Measurements from ENCODE around the gene ALDH1A1.

DNA sequence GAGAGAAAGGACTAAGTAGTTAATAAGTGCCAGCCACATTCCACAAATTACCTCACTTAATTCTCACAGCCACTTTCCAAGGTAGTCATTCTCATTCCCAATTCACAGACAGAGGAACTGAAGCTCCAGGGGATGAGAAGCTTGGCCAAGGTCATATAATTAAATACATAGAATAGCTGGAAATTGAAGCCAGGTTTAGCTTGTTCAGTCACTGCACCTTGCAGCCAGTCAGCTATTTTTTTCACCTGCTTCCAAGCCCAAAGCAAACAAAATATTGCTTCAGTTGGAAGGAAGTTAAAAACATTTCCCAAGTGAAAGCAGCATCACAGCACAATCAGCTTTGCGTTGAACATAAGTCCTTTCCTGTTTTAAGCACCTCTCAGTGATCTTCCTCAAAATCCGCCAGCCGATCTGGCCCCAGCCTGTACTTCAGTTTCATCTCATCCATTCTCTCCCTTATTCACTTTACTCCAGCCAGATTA is 4.8 kb downstream of the ALDH1A1 start:
- TF ChIP-seq, protein P1, sequence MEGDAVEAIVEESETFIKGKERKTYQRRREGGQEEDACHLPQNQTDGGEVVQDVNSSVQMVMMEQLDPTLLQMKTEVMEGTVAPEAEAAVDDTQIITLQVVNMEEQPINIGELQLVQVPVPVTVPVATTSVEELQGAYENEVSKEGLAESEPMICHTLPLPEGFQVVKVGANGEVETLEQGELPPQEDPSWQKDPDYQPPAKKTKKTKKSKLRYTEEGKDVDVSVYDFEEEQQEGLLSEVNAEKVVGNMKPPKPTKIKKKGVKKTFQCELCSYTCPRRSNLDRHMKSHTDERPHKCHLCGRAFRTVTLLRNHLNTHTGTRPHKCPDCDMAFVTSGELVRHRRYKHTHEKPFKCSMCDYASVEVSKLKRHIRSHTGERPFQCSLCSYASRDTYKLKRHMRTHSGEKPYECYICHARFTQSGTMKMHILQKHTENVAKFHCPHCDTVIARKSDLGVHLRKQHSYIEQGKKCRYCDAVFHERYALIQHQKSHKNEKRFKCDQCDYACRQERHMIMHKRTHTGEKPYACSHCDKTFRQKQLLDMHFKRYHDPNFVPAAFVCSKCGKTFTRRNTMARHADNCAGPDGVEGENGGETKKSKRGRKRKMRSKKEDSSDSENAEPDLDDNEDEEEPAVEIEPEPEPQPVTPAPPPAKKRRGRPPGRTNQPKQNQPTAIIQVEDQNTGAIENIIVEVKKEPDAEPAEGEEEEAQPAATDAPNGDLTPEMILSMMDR (IDR thresholded peaks at IDR 0.05), result no peak
- TF ChIP-seq POLR2A (IDR thresholded peaks at IDR 0.05), result no peak

Measured in esophagus squamous epithelium (tissue), 4 donors.